Duodenal mucosa (tissue), 2 donors: ENCODE results near the gene ARHGAP25.

ENCODE experiments used
- H3K27ac ChIP-seq: one replicate; pipeline ENCODE4 v1.7.0; 2013; ENCODE audit warnings: low read depth, low read length
- H3K27me3 ChIP-seq, 2 donors: one replicate each; pipeline ENCODE4 v1.7.0; 2013; ENCODE audit warnings: low read length in 2 of 2, control low read depth in 1 of 2; ENCODE audit not compliant: insufficient read depth in 2 of 2, control insufficient read depth in 1 of 2
- H3K36me3 ChIP-seq, 2 donors: one replicate each; pipeline ENCODE4 v1.7.0; 2013; ENCODE audit warnings: low read length in 2 of 2, control low read depth in 1 of 2; ENCODE audit not compliant: insufficient read depth in 2 of 2, control insufficient read depth in 1 of 2
- H3K4me1 ChIP-seq, 2 donors: one replicate each; pipeline ENCODE4 v1.7.0; 2013; ENCODE audit warnings: low read length in 2 of 2, control low read depth in 1 of 2; ENCODE audit not compliant: insufficient read depth in 2 of 2, control insufficient read depth in 1 of 2
- H3K4me3 ChIP-seq, 2 donors: one replicate each; pipeline ENCODE4 v1.7.0; 2013; ENCODE audit warnings: low read length in 2 of 2, low read depth in 1 of 2
- H3K9ac ChIP-seq, 2 donors: one replicate each; pipeline ENCODE4 v1.7.0; 2013; ENCODE audit warnings: low read length in 2 of 2, low read depth in 1 of 2
- H3K9me3 ChIP-seq, 2 donors: one replicate each; pipeline ENCODE4 v1.7.0; 2013; ENCODE audit warnings: low read length in 2 of 2, control low read depth in 1 of 2; ENCODE audit not compliant: control insufficient read depth in 1 of 2

The ARHGAP25 gene

DNA sequence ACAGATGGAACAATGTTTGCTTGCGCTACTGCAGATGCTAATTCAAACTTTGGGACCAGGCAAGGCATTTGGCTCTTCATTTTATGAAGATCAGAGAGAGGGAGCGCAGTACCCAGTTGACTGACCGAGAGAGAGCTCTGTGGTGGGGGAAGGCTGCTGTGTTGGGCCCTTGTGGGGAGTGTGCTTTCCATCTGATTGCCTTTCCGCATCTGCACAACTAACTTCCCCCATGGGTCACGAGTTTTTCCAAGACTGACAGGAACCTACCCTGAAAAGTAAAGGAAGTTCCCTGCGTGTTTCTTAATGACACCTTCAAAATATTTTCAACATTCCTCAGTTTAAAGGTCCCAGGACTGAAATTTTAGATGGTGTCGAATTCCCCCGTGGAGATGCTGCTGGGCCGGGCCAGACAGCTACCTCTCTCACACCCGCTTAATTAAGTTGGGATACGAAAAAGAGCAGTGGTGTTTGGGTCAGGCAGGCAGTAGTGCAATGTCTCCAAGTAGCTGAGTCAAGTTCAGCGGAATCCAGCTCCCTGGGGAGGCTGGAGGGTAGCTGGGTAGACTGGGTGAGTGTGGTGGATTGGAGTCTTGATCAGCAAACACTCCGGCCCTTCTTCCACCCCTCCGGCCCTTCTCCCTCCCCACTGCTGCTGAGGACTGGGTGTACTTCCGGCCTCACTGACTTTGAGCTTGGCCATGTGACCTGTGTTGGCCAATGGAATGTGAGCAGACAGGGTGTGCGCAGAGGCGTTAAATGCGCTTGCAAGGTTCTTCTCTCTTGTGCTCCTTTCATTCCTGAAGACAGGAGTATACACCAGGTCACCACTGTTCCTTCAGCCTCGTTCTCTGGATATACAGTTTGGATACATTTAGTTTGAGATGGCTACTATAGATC is 2.3 kb upstream of the ARHGAP25 start:
- H3K9me3 ChIP-seq: no peaks in the 10 kb centered on the region
- no peak overlapping the region for H3K4me3 ChIP-seq
- H3K27ac ChIP-seq: no peak overlapping the region
- no peaks in the 10 kb centered on the region for H3K36me3 ChIP-seq
- H3K27me3 ChIP-seq: no peaks in the 10 kb centered on the region
- H3K4me1 ChIP-seq: peaks cover 12 to 22% of the 10 kb centered on the region in 2 donors
- H3K9ac ChIP-seq: no peak overlapping the region

DNA sequence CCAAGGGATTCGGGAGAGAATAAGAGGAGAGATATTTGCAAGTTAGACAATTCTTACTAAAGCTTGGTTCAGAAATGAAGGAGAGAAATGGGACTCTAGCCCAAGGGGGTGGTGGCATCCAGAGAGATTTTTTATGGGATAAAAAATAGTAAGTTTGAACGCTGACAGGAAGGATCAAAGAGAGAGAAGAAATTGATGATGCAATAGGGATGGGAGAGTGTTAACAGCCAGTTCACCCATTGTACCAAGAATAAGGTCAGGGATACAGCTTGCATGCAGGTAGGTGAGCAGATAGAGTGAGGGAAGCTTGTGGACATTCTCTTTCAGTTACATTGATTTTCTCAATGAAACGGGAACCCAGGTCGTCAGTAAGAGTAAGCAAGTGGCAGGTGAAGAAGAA is 1.2 kb upstream of the ARHGAP25 start:
- H3K4me3 ChIP-seq: no peak overlapping the region
- H3K9ac ChIP-seq: no peak overlapping the region
- H3K36me3 ChIP-seq: no peaks in the 10 kb centered on the region
- H3K27ac ChIP-seq: no peak overlapping the region
- H3K9me3 ChIP-seq: no peaks in the 10 kb centered on the region
- no peaks in the 10 kb centered on the region for H3K27me3 ChIP-seq
- peaks cover 18 to 26% of the 10 kb centered on the region in 2 donors for H3K4me1 ChIP-seq

DNA sequence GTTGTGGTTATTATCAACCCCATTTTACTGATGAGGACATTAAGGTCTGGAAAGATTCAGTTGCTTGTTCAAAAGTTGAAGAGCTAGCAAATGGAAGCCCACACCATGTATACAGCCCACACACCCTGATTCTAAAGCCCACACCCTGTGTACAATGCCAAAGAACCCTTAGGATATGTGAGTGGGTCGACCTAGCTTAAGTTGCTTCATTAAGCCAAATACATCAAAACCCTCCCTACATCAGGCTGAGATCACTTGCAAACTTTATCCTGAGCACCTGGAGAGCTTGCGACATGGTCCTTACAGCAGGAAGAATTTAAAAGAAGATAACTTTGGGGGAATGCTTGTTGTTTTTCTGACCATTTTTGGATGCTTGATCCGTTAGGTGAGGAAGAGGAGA is 435 bp upstream of the ARHGAP25 start:
- H3K4me3 ChIP-seq: peak overlapping the region in 1 of 2 donors; percentile 2
- H3K9ac ChIP-seq: peak overlapping the region in 1 of 2 donors; percentile 60
- H3K27ac ChIP-seq: no peak overlapping the region
- H3K4me1 ChIP-seq: peaks cover 20 to 28% of the 10 kb centered on the region in 2 donors
- H3K9me3 ChIP-seq: no peaks in the 10 kb centered on the region
- no peaks in the 10 kb centered on the region for H3K27me3 ChIP-seq
- H3K36me3 ChIP-seq: no peaks in the 10 kb centered on the region

DNA sequence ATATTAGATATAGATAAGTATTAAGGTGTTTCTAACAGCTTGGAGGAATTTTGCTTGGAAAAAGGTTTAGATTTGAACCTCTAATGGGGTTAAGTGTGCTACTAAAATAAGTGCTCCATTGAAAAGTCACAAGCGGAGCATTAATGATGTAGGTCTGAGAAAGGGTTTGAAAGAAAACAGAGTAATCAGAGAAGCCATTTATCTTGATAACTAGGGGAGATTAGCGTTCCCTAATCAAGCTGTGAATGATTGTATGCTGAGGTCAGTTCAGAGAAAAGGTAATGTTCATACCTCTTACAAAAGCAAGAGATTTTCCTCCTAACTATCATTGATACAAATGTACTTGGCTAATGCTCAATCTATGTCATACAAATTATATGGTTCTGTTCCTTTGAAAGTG is 1.5 kb downstream of the ARHGAP25 start:
- no peak overlapping the region for H3K27ac ChIP-seq
- H3K4me1 ChIP-seq: peaks cover 31 to 42% of the 10 kb centered on the region in 2 donors

DNA sequence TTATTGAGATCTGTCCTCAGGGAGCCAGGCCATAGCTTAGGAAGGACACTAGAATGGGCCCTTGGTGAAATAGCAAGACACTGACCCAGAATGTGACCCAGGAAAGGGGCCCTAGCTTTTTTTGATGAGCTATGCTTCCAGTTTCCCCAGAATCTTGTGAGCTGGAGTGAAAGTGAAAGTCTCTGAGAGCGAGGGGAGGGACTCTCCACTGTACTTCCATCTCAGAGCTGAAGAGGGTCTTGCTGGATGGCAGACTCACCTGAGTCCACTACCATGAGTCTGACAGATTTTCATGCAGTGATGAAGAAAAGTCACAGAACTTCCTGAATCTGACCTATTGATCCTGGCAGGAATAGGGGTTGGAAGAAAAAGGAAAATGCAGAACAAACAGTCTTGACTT is 3.1 kb downstream of the ARHGAP25 start:
- no peaks in the 10 kb centered on the region for H3K36me3 ChIP-seq
- H3K27me3 ChIP-seq: no peaks in the 10 kb centered on the region
- H3K9me3 ChIP-seq: no peaks in the 10 kb centered on the region
- H3K9ac ChIP-seq: peak overlapping the region in 1 of 2 donors; percentile 15
- H3K4me1 ChIP-seq: peaks cover 37 to 44% of the 10 kb centered on the region in 2 donors
- H3K27ac ChIP-seq: peak overlapping the region; percentile 36
- peak overlapping the region; percentile 54 to 63 for H3K4me3 ChIP-seq

More for the DNA sequence above, 1.5 kb downstream of the ARHGAP25 start:
- H3K9ac ChIP-seq: peak overlapping the region in 1 of 2 donors; percentile 28
- H3K27me3 ChIP-seq: no peaks in the 10 kb centered on the region
- H3K4me3 ChIP-seq: peak overlapping the region; percentile 13 to 68
- no peaks in the 10 kb centered on the region for H3K36me3 ChIP-seq
- no peaks in the 10 kb centered on the region for H3K9me3 ChIP-seq

DNA sequence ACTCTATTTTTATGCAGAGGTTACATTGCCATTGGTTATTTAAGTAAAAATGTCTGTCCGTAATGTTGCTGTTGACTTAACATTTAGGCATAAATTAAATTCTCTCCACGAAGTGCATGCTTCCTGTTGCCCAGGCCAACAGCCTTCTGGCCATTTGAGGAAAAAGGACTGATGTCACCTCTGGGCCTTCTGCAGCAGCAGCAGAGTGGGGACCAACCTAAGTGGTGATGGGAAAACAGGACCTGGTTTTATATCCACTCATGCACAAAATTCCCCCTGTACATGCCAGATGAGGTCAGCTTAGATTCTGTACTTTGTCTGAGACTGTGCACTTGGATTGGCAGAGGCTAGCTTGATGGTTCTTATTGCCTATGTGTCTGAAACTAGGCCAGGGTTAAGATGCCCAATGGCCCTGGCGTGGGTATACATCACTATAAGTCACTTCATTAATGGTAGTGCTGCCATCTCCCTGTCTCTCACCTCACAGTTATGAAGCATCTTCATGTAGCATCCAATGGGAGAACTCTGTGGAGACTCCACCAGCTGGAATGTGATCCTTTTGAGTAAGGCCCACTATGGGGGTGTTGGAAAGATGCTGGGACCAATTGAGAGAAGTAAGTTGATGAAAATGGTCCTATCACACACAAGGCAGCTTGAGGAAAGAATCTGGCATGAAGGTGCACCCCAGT is 4.4 kb downstream of the ARHGAP25 start:
- Histone ChIP-seq H3K27ac (no peak overlapping the region), H3K9ac (no peak overlapping the region), H3K4me1 (peaks cover 34 to 38% of the 10 kb centered on the region in 2 donors), H3K9me3 (no peaks in the 10 kb centered on the region), H3K4me3 (no peak overlapping the region), H3K27me3 (no peaks in the 10 kb centered on the region), H3K36me3 (no peaks in the 10 kb centered on the region)

DNA sequence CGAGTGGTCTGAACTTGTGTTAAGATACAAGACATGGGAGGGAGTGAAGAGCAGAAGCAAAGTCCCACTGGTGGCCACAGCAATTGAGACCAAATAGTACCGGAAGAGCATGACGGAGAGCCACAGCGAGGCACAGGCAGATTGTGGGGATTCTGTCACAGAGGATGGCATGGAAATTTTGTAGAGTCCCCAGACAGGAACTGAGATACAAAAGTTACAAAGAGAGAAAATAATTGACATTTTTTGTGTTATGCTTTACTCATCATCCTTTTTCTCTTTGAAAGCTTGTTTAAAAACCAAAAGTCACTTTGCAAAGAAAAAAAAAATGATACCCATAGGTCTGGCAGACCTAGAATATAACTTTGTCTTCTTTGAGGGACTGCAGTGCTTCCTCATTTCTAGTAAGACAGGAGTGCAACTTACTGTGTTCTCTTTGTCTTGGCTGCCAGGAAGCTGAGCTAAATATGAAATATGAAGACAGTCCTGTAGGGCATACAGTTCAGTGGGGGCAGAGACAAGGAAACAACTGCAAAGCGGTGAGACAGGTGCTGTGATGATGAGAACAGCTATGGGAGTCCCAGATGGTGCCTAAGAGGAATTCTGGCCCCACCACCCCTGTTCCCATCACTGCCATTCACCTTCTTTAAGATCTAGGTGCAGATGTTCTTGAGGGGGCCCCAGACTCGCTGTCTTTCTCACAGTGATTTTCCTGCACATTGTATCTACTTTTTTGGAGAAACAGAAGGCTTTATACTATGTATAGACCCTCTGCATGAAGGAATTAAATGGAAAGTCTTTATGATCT is 5.2 kb downstream of the ARHGAP25 start:
- Histone ChIP-seq H3K36me3 (no peaks in the 10 kb centered on the region), H3K27ac (peak overlapping the region; percentile 22), H3K9ac (peak overlapping the region in 1 of 2 donors; percentile 3), H3K9me3 (no peaks in the 10 kb centered on the region), H3K4me1 (peaks cover 32 to 34% of the 10 kb centered on the region in 2 donors), H3K4me3 (no peak overlapping the region), H3K27me3 (no peaks in the 10 kb centered on the region)

DNA sequence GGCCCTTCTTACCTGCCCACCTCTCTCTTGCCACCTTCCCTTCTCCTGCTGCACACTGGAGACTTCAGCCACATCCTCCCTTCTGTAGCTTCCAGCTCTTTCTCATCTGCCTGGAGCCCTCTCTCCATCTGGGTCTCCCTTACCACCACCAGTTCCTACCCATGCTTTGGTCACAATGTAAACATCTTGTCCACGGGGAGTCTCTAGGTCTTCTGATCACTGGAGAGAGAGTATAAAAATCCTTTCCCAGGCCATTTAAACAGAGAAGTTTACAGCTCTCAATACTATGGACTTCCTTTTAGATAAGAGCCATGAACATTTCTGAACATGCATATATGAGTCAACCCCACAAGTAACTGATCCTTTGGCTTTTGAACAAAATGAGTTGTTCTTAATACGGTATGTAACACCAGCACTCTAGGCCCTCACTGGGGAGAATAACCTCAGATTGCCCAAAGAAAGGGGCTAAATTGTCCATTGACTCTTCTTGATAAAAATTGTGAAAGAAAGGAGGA is 5.8 kb downstream of the ARHGAP25 start:
- no peaks in the 10 kb centered on the region for H3K36me3 ChIP-seq
- no peaks in the 10 kb centered on the region for H3K27me3 ChIP-seq
- H3K4me1 ChIP-seq: peaks cover 32 to 34% of the 10 kb centered on the region in 2 donors
- no peaks in the 10 kb centered on the region for H3K9me3 ChIP-seq
- H3K4me3 ChIP-seq: no peak overlapping the region
- H3K27ac ChIP-seq: peak overlapping the region; percentile 22
- H3K9ac ChIP-seq: peak overlapping the region in 1 of 2 donors; percentile 3

DNA sequence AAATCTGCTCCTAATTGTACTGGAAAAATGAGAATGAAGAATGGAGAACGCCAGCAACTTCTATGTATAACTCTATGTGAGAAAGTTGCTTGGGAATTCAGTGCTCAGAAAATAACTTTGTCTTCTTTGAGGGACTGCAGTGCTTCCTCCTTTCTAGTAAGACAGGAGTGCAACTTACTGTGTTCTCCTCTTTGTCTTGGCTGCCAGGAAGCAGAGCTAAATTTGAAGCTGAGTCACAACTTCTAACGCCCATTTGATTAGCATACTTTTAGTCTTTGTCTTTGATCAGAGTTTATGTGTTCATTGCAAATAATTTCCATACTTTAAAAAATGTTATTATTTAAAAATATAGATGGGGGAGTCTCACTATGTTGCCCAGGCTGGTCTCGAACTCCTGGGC is 6.6 kb downstream of the ARHGAP25 start:
- Histone ChIP-seq H3K9me3 (no peaks in the 10 kb centered on the region), H3K9ac (no peak overlapping the region), H3K27me3 (no peaks in the 10 kb centered on the region), H3K4me3 (no peak overlapping the region), H3K36me3 (no peaks in the 10 kb centered on the region), H3K4me1 (peaks cover 32 to 34% of the 10 kb centered on the region in 2 donors), H3K27ac (no peak overlapping the region)
